Activated T-helper 17 cell treated with anti-CD3 and anti-CD28 coated beads, Interleukin-2, amount 50 U/mL, for 72 hours (primary cell): ENCODE measurements around the gene STX1B. TPM values are rescaled to one million over a fixed set of nuclear protein-coding genes. Genes with fewer than 3 reads are reported as not detected.

ENCODE experiments used
- ATAC-seq: fragments of 150-1000 bp; cut with Tn5 transposase; replicated peaks from 2 replicates; pipeline ENCODE4 v1.10.0; 2021; ENCODE audit warnings: mild to moderate bottlenecking, moderate library complexity
- H3K27ac Mint-ChIP-seq: one replicate; pipeline ENCODE4 v1.8.0; 2022; ENCODE audit warnings: mixed read lengths
- H3K27me3 Mint-ChIP-seq: one replicate; pipeline ENCODE4 v1.8.0; 2022; ENCODE audit warnings: mixed read lengths
- H3K36me3 Mint-ChIP-seq: one replicate; pipeline ENCODE4 v1.8.0; 2022; ENCODE audit warnings: low read depth, mild to moderate bottlenecking, mixed read lengths
- H3K4me1 Mint-ChIP-seq: one replicate; pipeline ENCODE4 v1.8.0; 2022; ENCODE audit warnings: mixed read lengths
- H3K4me3 Mint-ChIP-seq: one replicate; pipeline ENCODE4 v1.8.0; 2022; ENCODE audit warnings: mild to moderate bottlenecking, mixed read lengths
- H3K9me3 Mint-ChIP-seq: one replicate; pipeline ENCODE4 v1.8.0; 2022; ENCODE audit warnings: mixed read lengths
- total RNA-seq, 2 donors: library from RNA; stranded (reverse); gene quantifications; one replicate each; pipeline ENCODE4 v1.2.3, GENCODE V29; 2022

Gene STX1B
- total RNA-seq, 2 donors from 2014 or later = 0.17 to 0.95 TPM

DNA sequence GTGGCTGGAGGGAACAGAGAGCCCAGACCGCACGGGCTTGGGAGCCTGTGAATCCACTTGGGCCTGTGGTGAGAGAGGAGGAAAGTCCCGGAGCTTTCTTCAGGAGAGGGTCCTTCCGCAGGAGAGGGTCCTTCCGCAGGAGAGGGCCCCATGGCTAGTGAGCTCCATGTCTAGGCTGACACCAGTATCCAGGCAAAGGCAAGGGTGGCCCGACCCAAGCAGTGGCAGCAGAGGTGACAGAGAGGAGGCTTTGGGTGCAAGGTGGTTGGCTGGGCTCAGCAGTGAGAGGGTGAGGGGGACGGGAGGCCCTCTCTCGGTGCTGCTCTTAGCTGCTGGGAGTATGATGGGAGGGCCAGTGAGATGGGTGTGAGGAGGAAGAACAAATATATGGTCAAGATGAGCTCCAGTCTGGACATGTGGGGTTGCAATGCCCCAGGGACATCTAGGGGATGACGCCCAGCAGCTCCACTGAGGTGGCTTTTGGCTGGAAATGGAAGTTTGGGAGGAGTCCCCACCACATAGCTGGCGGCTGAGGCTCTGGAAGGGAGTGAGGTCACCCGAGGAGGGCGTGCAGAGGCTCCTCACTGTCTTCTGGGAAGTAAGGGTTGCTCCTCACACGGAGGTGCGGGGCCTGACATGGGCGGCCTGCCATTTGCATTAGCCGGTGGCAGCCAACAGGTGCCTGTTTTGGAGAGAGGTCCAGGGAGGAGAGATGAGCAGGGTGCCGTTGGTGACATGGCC, 27.7 kb downstream of the STX1B start:
- H3K4me1 Mint-ChIP-seq = no peaks in the 10 kb centered on the region
- H3K4me3 Mint-ChIP-seq = no peak overlapping the region
- peaks cover 51% of the 10 kb centered on the region for H3K36me3 Mint-ChIP-seq
- no peak for ATAC-seq
- H3K9me3 Mint-ChIP-seq = no peaks in the 10 kb centered on the region
- H3K27ac Mint-ChIP-seq = no peak overlapping the region
- no peaks in the 10 kb centered on the region for H3K27me3 Mint-ChIP-seq

DNA sequence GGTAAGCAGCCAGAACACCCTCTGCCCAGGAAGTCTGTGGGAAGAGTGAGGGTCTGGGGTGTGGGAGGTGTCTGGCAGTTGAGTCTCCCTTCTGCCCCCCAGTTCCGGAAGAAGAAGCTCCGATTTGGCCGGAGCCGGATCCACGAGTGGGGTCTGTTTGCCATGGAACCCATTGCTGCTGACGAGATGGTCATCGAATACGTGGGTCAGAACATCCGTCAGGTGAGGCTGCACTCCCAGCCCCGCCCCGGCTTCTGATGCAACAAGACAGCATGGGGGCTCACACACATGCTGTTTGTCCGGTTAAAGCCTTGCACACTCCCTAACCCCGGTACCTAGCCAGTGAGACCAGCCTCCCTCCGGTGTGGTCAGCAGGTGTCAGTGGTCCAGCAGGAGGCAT, 29.5 kb downstream of the STX1B start:
- no peak overlapping the region for H3K27ac Mint-ChIP-seq
- H3K36me3 Mint-ChIP-seq = peaks cover 68% of the 10 kb centered on the region
- H3K4me3 Mint-ChIP-seq = no peak overlapping the region
- H3K4me1 Mint-ChIP-seq = no peaks in the 10 kb centered on the region
- ATAC-seq = no peak
- no peaks in the 10 kb centered on the region for H3K27me3 Mint-ChIP-seq
- H3K9me3 Mint-ChIP-seq = no peaks in the 10 kb centered on the region

DNA sequence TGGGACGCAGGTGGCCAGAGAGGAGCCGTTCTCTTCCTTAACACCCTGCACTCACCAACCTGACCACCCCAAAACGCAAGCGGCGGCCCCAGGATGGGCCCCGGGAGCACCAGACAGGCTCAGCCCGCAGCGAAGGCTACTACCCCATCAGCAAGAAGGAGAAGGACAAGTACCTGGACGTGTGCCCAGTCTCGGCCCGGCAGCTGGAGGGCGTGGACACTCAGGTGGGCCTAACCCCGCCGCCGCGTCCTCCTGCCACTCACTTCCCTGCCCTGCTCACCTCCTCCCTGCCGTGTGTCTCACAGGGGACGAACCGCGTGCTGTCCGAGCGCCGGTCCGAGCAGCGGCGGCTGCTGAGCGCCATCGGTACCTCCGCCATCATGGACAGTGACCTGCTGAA, 30.0 kb downstream of the STX1B start:
- Mint-ChIP-seq H3K27me3 (no peaks in the 10 kb centered on the region), H3K36me3 (peaks cover 73% of the 10 kb centered on the region), H3K9me3 (no peaks in the 10 kb centered on the region), H3K4me1 (no peaks in the 10 kb centered on the region), H3K27ac (no peak overlapping the region), H3K4me3 (no peak overlapping the region)
- no peak for ATAC-seq

DNA sequence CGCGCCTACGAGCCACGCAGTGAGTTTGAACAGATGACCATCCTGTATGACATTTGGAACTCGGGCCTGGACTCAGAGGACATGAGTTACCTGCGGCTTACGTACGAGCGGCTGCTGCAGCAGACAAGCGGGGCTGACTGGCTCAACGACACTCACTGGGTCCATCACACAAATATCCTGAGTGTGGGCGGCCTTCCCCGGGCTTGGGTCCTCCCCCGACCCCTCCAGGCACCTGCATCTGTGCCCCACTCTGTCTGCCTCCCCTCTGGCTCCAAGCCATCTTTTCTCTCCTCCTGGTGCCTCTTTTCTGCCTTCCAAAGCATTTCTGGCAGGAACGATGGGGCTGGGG, 30.4 kb downstream of the STX1B start:
- no peak overlapping the region for H3K4me3 Mint-ChIP-seq
- no peak overlapping the region for H3K27ac Mint-ChIP-seq
- H3K27me3 Mint-ChIP-seq = no peaks in the 10 kb centered on the region
- no peaks in the 10 kb centered on the region for H3K4me1 Mint-ChIP-seq
- H3K36me3 Mint-ChIP-seq = peaks cover 77% of the 10 kb centered on the region
- ATAC-seq = no peak
- H3K9me3 Mint-ChIP-seq = no peaks in the 10 kb centered on the region

DNA sequence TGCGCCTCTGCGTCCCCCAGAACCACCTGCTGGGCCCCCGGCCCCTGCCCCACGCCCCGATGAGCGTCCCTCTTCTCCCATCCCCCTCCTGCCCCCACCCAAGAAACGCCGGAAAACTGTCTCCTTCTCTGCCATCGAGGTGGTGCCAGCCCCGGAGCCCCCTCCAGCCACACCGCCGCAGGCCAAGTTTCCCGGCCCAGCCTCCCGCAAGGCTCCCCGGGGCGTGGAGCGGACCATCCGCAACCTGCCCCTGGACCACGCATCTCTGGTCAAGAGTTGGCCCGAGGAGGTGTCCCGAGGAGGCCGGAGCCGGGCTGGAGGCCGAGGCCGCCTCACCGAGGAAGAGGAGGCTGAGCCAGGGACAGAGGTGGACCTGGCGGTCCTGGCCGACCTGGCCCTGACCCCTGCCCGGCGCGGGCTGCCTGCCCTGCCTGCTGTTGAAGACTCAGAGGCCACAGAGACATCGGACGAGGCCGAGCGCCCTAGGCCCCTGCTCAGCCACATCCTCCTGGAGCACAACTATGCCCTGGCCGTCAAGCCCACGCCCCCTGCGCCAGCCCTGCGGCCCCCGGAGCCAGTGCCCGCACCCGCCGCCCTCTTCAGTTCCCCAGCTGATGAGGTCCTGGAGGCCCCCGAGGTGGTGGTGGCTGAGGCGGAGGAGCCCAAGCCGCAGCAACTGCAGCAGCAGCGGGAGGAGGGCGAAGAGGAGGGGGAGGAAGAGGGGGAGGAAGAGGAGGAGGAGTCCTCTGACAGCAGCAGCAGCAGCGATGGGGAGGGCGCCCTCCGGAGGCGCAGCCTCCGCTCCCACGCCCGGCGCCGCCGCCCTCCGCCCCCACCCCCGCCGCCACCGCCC, 31.0 kb downstream of the STX1B start:
- no peaks in the 10 kb centered on the region for H3K9me3 Mint-ChIP-seq
- ATAC-seq = no peak
- peaks cover 82% of the 10 kb centered on the region for H3K36me3 Mint-ChIP-seq
- H3K4me1 Mint-ChIP-seq = no peaks in the 10 kb centered on the region
- no peak overlapping the region for H3K27ac Mint-ChIP-seq
- no peaks in the 10 kb centered on the region for H3K27me3 Mint-ChIP-seq
- no peak overlapping the region for H3K4me3 Mint-ChIP-seq

DNA sequence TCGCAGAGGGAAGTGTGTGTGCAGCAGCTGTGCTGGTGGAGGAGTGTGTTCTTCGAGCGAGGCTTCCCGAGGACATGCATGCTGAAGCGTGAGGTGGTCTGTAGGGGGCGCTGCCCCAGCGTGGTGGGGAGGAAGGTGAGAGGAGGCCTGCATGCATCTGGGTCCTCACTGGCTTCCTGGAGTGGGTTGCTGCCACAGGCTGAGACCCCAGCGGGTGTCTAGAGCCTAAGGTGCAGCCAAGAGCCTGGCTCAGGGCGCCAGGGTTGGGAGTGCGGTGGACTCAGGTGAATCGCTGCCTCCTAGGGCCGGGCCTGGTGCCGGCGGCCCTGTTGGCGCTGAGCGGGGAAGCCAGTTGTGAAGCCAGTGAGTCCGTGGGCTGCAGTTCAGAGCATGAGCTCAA, 32.9 kb downstream of the STX1B start:
- ATAC-seq = no peak
- no peak overlapping the region for H3K27ac Mint-ChIP-seq

DNA sequence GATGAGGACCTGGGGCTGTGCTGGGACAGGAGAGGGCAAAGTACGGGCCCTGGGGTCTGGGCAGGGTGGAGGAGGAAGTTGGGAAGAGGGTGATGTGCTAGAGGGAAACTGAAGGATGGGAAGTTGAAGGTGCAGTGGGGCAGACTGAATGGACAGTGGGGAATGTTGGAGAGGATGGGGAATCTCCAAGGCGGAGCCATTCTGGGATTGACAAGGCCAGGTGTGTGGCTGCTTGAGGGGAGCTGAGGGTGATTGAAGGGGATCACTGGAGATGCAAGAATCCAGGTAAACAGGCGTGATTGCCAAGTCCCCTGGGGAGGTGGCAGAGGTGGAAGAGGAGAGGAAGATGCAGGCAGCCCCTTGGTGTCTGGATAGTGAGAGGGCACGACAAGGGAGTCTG, 34.0 kb downstream of the STX1B start:
- no peaks in the 10 kb centered on the region for H3K4me1 Mint-ChIP-seq
- no peak overlapping the region for H3K27ac Mint-ChIP-seq
- H3K4me3 Mint-ChIP-seq = no peak overlapping the region
- no peaks in the 10 kb centered on the region for H3K27me3 Mint-ChIP-seq
- no peak for ATAC-seq
- H3K36me3 Mint-ChIP-seq = peaks cover 82% of the 10 kb centered on the region
- no peaks in the 10 kb centered on the region for H3K9me3 Mint-ChIP-seq

More for the DNA sequence above, 32.9 kb downstream of the STX1B start:
- peaks cover 82% of the 10 kb centered on the region for H3K36me3 Mint-ChIP-seq
- no peaks in the 10 kb centered on the region for H3K9me3 Mint-ChIP-seq
- H3K4me3 Mint-ChIP-seq = no peak overlapping the region
- no peaks in the 10 kb centered on the region for H3K27me3 Mint-ChIP-seq
- no peaks in the 10 kb centered on the region for H3K4me1 Mint-ChIP-seq

DNA sequence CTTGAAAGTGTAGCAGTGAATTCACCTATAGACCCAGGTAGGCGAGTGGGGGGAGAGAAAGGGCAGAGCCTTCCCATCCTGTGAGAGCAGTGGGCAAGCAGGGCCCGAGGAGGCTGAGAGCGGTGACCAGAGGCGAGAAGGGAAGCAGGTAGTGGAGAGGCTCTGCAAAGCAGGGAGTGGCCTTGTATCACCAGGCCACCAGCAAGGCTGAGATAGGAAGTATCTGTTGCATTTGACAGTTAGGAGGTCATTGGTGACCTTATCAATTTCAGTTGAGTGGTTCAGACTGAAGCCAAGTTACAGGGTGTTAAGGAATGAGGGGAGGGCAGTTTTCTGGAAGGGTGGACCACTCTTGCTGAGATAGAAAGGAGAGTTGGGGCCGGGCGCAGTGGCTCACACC, 36.1 kb downstream of the STX1B start:
- Mint-ChIP-seq H3K27me3 (no peaks in the 10 kb centered on the region), H3K4me1 (no peaks in the 10 kb centered on the region), H3K36me3 (peaks cover 92% of the 10 kb centered on the region), H3K9me3 (no peaks in the 10 kb centered on the region), H3K27ac (no peak overlapping the region), H3K4me3 (no peak overlapping the region)
- ATAC-seq = no peak

DNA sequence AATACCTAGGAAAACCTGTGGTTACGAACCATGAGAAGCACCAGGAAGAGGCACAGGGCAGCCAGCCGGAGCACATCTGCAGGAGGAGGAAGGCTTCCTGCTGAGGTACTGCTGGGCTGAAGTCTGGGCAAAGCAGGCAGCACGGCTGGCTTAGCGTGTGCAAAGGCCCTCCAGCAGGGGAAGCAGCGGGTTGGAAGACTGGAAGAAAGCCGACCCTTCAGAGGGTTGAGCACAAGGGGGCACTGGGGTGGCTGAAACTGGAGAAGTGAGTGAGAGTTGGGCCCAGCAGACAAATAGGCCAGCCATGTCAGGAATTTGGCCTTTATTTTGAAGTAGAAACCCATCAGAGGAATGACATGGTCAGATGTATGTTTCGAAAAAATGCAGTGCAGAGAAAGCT, 37.6 kb downstream of the STX1B start:
- no peak overlapping the region for H3K27ac Mint-ChIP-seq
- ATAC-seq = no peak
- no peaks in the 10 kb centered on the region for H3K4me1 Mint-ChIP-seq
- no peak overlapping the region for H3K4me3 Mint-ChIP-seq
- H3K27me3 Mint-ChIP-seq = no peaks in the 10 kb centered on the region
- H3K36me3 Mint-ChIP-seq = peaks cover 98% of the 10 kb centered on the region
- no peaks in the 10 kb centered on the region for H3K9me3 Mint-ChIP-seq

DNA sequence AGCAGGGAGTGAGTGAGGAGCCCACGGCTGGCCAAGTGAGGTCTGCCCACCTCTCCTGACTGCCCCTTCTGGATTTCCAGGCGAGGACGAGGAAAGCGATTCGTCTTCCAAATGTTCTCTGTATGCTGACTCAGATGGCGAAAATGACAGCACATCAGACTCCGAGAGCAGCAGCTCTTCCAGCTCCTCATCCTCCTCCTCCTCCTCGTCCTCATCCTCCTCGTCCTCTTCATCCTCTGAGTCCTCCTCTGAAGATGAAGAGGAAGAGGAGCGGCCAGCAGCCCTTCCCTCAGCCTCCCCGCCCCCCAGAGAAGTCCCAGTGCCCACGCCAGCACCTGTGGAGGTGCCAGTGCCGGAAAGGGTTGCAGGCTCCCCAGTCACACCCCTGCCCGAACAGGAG, 39.1 kb downstream of the STX1B start:
- no peaks in the 10 kb centered on the region for H3K27me3 Mint-ChIP-seq
- no peaks in the 10 kb centered on the region for H3K9me3 Mint-ChIP-seq
- no peaks in the 10 kb centered on the region for H3K4me1 Mint-ChIP-seq
- peak overlapping the region; percentile 60 for H3K27ac Mint-ChIP-seq
- H3K36me3 Mint-ChIP-seq = peaks cover 100% of the 10 kb centered on the region
- ATAC-seq = no peak
- H3K4me3 Mint-ChIP-seq = no peak overlapping the region

DNA sequence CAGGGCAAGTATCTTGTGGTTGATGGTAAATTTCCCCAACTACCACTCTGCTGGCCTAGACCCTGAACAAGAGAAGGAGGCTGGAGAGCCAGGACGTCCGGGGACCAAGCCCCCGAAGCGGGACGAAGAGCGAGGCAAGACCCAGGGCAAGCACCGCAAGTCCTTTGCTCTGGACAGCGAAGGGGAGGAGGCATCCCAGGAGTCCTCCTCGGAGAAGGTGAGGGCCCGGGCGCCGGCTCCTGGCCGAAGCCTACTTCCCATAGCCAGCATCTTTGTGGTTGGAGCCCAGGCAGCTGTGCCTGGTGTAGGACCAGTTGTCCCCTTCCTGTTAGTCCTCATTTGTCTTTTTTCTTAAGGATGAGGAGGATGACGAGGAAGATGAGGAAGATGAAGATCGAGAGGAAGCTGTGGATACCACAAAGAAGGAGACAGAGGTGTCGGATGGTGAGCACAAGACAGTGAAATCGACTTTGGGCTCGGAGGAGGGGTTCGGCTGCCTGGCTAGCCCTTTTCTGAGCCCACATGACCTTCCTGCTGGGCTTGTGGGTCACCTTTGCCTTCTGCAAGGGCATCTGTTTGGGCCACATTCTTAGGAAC, 41.1 kb downstream of the STX1B start:
- Mint-ChIP-seq H3K27me3 (no peaks in the 10 kb centered on the region), H3K27ac (no peak overlapping the region), H3K4me1 (peaks cover 5% of the 10 kb centered on the region), H3K4me3 (no peak overlapping the region), H3K9me3 (no peaks in the 10 kb centered on the region), H3K36me3 (peaks cover 100% of the 10 kb centered on the region)
- no peak for ATAC-seq

DNA sequence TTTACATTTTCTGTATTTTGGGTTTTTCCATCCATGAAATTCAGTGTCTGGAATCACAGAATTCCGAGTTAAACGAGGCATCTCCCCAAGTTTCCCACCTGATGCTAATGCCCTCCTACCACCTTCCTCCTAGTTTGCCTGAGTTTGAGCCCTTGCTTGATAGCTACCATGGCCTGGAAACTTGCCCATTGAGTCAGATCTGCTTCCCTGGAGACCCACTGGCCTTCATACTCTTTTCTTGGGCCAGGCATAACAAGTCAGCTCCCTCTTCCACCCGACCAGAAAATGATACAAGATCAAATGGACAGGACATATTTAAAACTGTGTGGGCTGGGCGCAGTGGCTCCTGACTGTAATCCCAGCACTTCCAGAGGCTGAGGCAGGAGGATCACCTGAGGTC, 42.6 kb downstream of the STX1B start:
- Mint-ChIP-seq H3K36me3 (peaks cover 100% of the 10 kb centered on the region), H3K4me1 (peaks cover 5% of the 10 kb centered on the region), H3K27ac (no peak overlapping the region), H3K9me3 (no peaks in the 10 kb centered on the region), H3K4me3 (no peak overlapping the region), H3K27me3 (no peaks in the 10 kb centered on the region)
- no peak for ATAC-seq

DNA sequence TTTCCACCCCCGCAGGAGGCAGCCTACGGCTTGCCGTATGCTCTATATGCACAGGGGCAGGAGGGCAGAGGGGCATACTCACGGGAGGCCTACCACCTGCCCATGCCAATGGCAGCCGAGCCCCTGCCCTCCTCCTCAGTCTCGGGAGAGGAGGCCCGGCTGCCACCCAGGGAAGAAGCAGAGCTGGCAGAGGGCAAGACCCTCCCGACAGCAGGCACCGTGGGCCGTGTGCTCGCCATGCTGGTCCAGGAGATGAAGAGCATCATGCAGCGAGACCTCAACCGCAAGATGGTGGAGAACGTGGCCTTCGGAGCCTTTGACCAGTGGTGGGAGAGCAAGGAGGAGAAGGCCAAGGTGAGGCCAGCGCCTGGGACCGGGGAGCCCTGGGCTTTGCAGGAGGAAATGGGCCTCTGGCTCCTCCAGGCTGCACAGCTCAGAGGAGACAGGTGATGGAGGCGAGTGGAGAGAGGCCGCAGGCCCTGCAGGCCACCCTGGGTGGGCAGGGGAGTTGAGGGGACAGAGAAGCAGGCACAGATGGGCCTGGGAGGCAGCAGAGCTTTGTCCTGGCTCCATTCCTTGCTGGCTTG, 44.3 kb downstream of the STX1B start:
- Mint-ChIP-seq H3K4me1 (peaks cover 5% of the 10 kb centered on the region), H3K9me3 (no peaks in the 10 kb centered on the region), H3K27me3 (no peaks in the 10 kb centered on the region), H3K4me3 (no peak overlapping the region), H3K27ac (no peak overlapping the region), H3K36me3 (peaks cover 100% of the 10 kb centered on the region)
- ATAC-seq = no peak

DNA sequence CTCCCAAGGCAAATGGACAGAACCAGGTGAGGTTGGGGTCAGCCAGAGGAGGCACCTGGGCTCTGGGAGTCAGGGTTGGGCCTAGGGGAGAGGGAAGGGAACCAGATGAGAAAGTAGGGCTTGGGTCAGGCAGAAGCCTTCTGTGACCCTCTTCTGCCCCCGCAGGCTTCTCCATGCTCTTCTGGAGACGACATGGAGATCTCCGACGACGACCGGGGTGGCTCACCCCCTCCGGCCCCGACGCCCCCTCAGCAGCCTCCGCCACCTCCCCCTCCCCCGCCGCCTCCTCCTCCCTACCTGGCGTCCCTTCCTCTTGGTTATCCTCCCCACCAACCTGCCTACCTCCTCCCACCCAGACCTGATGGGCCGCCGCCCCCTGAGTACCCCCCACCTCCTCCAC, 45.0 kb downstream of the STX1B start:
- H3K9me3 Mint-ChIP-seq = no peaks in the 10 kb centered on the region
- peaks cover 100% of the 10 kb centered on the region for H3K36me3 Mint-ChIP-seq
- H3K4me3 Mint-ChIP-seq = no peak overlapping the region
- peaks cover 6% of the 10 kb centered on the region for H3K4me1 Mint-ChIP-seq
- H3K27ac Mint-ChIP-seq = no peak overlapping the region
- no peaks in the 10 kb centered on the region for H3K27me3 Mint-ChIP-seq
- ATAC-seq = no peak
